Globus pallidus (tissue), 1 donor: Measurements from ENCODE around the gene OGDH.
"Not testable (repeated sequence)": the region's sequence is repeated elsewhere in the genome, so short reads cannot be mapped to it uniquely, and the experiment has no call there.

Source experiments
- DNase-seq: peaks from one replicate; pipeline ENCODE4 v3.0.0-alpha.2; 2015; ENCODE audit warnings: low spot score

OGDH gene

GRCh38 chr7:44606341-44607140 is at the start of gene OGDH:
OGDH (plus strand) TSS chr7:44606627; CDS start chr7:44624344, 17,717 bp downstream.
- DNase-seq = peak; percentile 98

GRCh38 chr7:44557485-44557884 is 48.9 kb upstream of the OGDH start:
- no peak for DNase-seq

- no peak for DNase-seq
Observed at GRCh38 chr7:44559485-44559884, 46.9 kb upstream of the OGDH start.

GRCh38 chr7:44561481-44561880 is 44.9 kb upstream of the OGDH start:
- DNase-seq = no peak

- DNase-seq = no peak
Observed at GRCh38 chr7:44561962-44562621, 44.3 kb upstream of the OGDH start.

- DNase-seq = not testable (repeated sequence)
Observed at GRCh38 chr7:44562622-44562962, 43.8 kb upstream of the OGDH start.

GRCh38 chr7:44563171-44563679 is 43.2 kb upstream of the OGDH start:
- DNase-seq = no peak

GRCh38 chr7:44564606-44565005 is 41.8 kb upstream of the OGDH start:
- no peak for DNase-seq

- DNase-seq = peak; percentile 52
Observed at GRCh38 chr7:44565097-44565794, 41.2 kb upstream of the OGDH start.

GRCh38 chr7:44565795-44566559 is 40.5 kb upstream of the OGDH start:
- no peak for DNase-seq

- DNase-seq = no peak
Observed at GRCh38 chr7:44566680-44567079, 39.7 kb upstream of the OGDH start.

GRCh38 chr7:44567884-44568283 is 38.5 kb upstream of the OGDH start:
- DNase-seq = no peak

- no peak for DNase-seq
Observed at GRCh38 chr7:44568771-44569560, 37.5 kb upstream of the OGDH start.

- no peak for DNase-seq
Observed at GRCh38 chr7:44569959-44570358, 36.5 kb upstream of the OGDH start.

- DNase-seq = no peak
Observed at GRCh38 chr7:44572771-44573170, 33.7 kb upstream of the OGDH start.

- DNase-seq = peak; percentile 95
Observed at GRCh38 chr7:44573464-44574286, 32.8 kb upstream of the OGDH start, which contains the start of gene DDX56. DDX56 (minus strand) TSS chr7:44573908; CDS start chr7:44573895, 13 bp downstream.

- DNase-seq = no peak
Observed at GRCh38 chr7:44574287-44574872, 32.0 kb upstream of the OGDH start.

- no peak for DNase-seq
Observed at GRCh38 chr7:44575054-44575453, 31.4 kb upstream of the OGDH start.

GRCh38 chr7:44576228-44576627 is 30.2 kb upstream of the OGDH start:
- no peak for DNase-seq
